WTC11 (cell line): ENCODE results near the gene CNTRL. TPM values are rescaled to one million over a fixed set of nuclear protein-coding genes. Genes with fewer than 3 reads are reported as not detected.

Experiments
- ATAC-seq: fragments of 200-7000 bp; cut with Tn5 transposase; 2 replicates; pipeline ENCODE4 v1.10.0; 2021; ENCODE audit warnings: mild to moderate bottlenecking, moderate library complexity
- CTCF ChIA-PET: fragments of 300-600 bp; sonication (Branson Sonifier 250); formaldehyde crosslinking; loops from one replicate; lab custom pipeline; 2021; ENCODE audit warnings: antibody characterized with exemption; lab: Charles Lee
- POLR2A ChIA-PET: fragments of 350-600 bp; sonication (Branson Sonifier 250); formaldehyde crosslinking; loops from one replicate; lab custom pipeline; 2021; ENCODE audit warnings: antibody characterized with exemption; lab: Charles Lee
- DNase-seq: peaks from one replicate; pipeline ENCODE4 v3.0.0; 2021; ENCODE audit warnings: low spot score
- H3K27ac Mint-ChIP-seq: 2 replicates; pipeline ENCODE4 v1.8.0; 2021; ENCODE audit warnings: mixed read lengths
- H3K27me3 Mint-ChIP-seq: 2 replicates; pipeline ENCODE4 v1.8.0; 2021; ENCODE audit warnings: low read depth, mild to moderate bottlenecking, moderate library complexity, mixed read lengths
- H3K36me3 Mint-ChIP-seq: 2 replicates; pipeline ENCODE4 v1.8.0; 2021; ENCODE audit warnings: mixed read lengths
- H3K4me1 Mint-ChIP-seq: 2 replicates; pipeline ENCODE4 v1.8.0; 2022; ENCODE audit warnings: mixed read lengths
- H3K4me3 Mint-ChIP-seq: 2 replicates; pipeline ENCODE4 v1.8.0; 2021; ENCODE audit warnings: mild to moderate bottlenecking, moderate library complexity, mixed read lengths
- H3K9me3 Mint-ChIP-seq: 2 replicates; pipeline ENCODE4 v1.8.0; 2021; ENCODE audit warnings: mixed read lengths
- ATF1 ChIP-seq: sonication (generic); formaldehyde crosslinking; IDR thresholded peaks from 2 replicates; pipeline ENCODE4 v1.8.1; 2023; ENCODE audit warnings: mild to moderate bottlenecking, moderate library complexity, missing genetic modification reagents
- CREM ChIP-seq: sonication (generic); formaldehyde crosslinking; IDR thresholded peaks from 2 replicates; pipeline ENCODE4 v1.8.1; 2022; ENCODE audit warnings: mild to moderate bottlenecking, missing genetic modification reagents, moderate library complexity
- EMX1 ChIP-seq: fragments of 250-450 bp; sonication (Bioruptor Pico); IDR thresholded peaks from 2 replicates; pipeline ENCODE4 v1.8.0; 2021; ENCODE audit warnings: mild to moderate bottlenecking
- ETV6 ChIP-seq: sonication (generic); formaldehyde crosslinking; IDR thresholded peaks from 2 replicates; pipeline ENCODE4 v1.8.1; 2022; ENCODE audit warnings: mild to moderate bottlenecking, missing genetic modification reagents
- GRHL2 ChIP-seq: fragments of 250-450 bp; sonication (Bioruptor Pico); IDR thresholded peaks from 2 replicates; pipeline ENCODE4 v1.8.0; 2022; ENCODE audit warnings: mild to moderate bottlenecking, moderate library complexity; ENCODE audit not compliant: insufficient replicate concordance, severe bottlenecking
- GTF2I ChIP-seq: fragments of 250-450 bp; sonication (Bioruptor Pico); conservative IDR thresholded peaks from 2 replicates; pipeline ENCODE4 v1.4.0; 2021; ENCODE audit warnings: mild to moderate bottlenecking
- JAZF1 ChIP-seq: fragments of 250-450 bp; sonication (Bioruptor Pico); IDR thresholded peaks from 2 replicates; pipeline ENCODE4 v1.9.0; 2021; ENCODE audit warnings: moderate library complexity, mild to moderate bottlenecking, inconsistent platforms
- MYBL2 ChIP-seq: sonication (generic); formaldehyde crosslinking; IDR thresholded peaks from 2 replicates; pipeline ENCODE4 v1.8.1; 2023; ENCODE audit warnings: mild to moderate bottlenecking, moderate library complexity, missing genetic modification reagents
- ZNF121 ChIP-seq: sonication (generic); formaldehyde crosslinking; IDR thresholded peaks from 2 replicates; pipeline ENCODE4 v1.8.0; 2023; ENCODE audit warnings: missing genetic modification reagents
- ZNF219 ChIP-seq: sonication (generic); formaldehyde crosslinking; IDR thresholded peaks from 2 replicates; pipeline ENCODE4 v1.8.0; 2023; ENCODE audit warnings: missing genetic modification reagents, mild to moderate bottlenecking, borderline replicate concordance
- ZNF263 ChIP-seq: sonication (generic); formaldehyde crosslinking; IDR thresholded peaks from 2 replicates; pipeline ENCODE4 v1.8.1; 2022; ENCODE audit warnings: low read depth, mild to moderate bottlenecking, moderate library complexity, missing genetic modification reagents
- ZNF317 ChIP-seq: sonication (generic); formaldehyde crosslinking; IDR thresholded peaks from 2 replicates; pipeline ENCODE4 v1.8.1; 2023; ENCODE audit warnings: low read depth, mild to moderate bottlenecking, moderate library complexity, missing genetic modification reagents, borderline replicate concordance
- ZNF416 ChIP-seq: fragments of 250-450 bp; sonication (Bioruptor Pico); IDR thresholded peaks from 2 replicates; pipeline ENCODE4 v1.9.0; 2021; ENCODE audit warnings: mild to moderate bottlenecking, inconsistent platforms
- total RNA-seq: library from RNA; stranded (reverse); gene quantifications from 3 replicates; pipeline ENCODE4 v1.2.3, GENCODE V29; 2021
- TF ChIP-seq, protein P1 (sequence below): sonication (generic); formaldehyde crosslinking; conservative IDR thresholded peaks from 2 replicates; pipeline ENCODE4 v1.8.1; 2023; ENCODE audit warnings: mild to moderate bottlenecking, low read depth, missing genetic modification reagents, moderate library complexity
- TF ChIP-seq, protein P2 (sequence below): sonication (generic); formaldehyde crosslinking; IDR thresholded peaks from 2 replicates; pipeline ENCODE4 v1.8.1; 2022; ENCODE audit warnings: mild to moderate bottlenecking, moderate library complexity, missing genetic modification reagents
- TF ChIP-seq, protein P3 (sequence below): sonication (generic); formaldehyde crosslinking; IDR thresholded peaks from 2 replicates; pipeline ENCODE4 v1.8.0; 2022; ENCODE audit warnings: missing genetic modification reagents
- TF ChIP-seq, protein P4 (sequence below): sonication (generic); formaldehyde crosslinking; IDR thresholded peaks from 2 replicates; pipeline ENCODE4 v1.8.1; 2023; ENCODE audit warnings: mild to moderate bottlenecking, missing genetic modification reagents
- TF ChIP-seq, protein P5 (sequence below): sonication (generic); formaldehyde crosslinking; IDR thresholded peaks from 2 replicates; pipeline ENCODE4 v1.8.1; 2023; ENCODE audit warnings: mild to moderate bottlenecking, moderate library complexity, missing genetic modification reagents
- TF ChIP-seq, protein P6 (sequence below): sonication (generic); formaldehyde crosslinking; IDR thresholded peaks from 2 replicates; pipeline ENCODE4 v1.8.1; 2023; ENCODE audit warnings: mild to moderate bottlenecking, missing genetic modification reagents

CNTRL gene
- total RNA-seq, 1 experiment from 2014 or later = 13.3 TPM

DNA sequence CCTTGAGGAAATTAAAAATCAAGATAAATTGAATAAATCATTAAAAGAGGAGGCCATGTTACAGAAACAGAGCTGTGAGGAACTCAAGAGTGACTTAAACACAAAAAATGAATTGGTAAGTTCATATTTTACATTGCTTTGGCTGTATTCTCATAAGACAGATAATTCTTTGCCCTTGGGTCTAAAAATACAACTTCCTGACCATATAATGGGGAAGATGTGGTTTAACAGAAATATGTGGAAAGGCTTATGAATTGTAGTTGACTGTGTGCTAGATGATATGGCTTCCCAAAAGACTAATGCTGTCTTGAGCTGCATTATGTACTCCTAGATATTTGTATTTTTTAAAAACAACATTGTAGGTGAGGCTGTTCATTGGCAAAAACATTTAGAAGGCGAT, 33.1 kb downstream of the CNTRL start (continued):
- TF ChIP-seq, protein P1, sequence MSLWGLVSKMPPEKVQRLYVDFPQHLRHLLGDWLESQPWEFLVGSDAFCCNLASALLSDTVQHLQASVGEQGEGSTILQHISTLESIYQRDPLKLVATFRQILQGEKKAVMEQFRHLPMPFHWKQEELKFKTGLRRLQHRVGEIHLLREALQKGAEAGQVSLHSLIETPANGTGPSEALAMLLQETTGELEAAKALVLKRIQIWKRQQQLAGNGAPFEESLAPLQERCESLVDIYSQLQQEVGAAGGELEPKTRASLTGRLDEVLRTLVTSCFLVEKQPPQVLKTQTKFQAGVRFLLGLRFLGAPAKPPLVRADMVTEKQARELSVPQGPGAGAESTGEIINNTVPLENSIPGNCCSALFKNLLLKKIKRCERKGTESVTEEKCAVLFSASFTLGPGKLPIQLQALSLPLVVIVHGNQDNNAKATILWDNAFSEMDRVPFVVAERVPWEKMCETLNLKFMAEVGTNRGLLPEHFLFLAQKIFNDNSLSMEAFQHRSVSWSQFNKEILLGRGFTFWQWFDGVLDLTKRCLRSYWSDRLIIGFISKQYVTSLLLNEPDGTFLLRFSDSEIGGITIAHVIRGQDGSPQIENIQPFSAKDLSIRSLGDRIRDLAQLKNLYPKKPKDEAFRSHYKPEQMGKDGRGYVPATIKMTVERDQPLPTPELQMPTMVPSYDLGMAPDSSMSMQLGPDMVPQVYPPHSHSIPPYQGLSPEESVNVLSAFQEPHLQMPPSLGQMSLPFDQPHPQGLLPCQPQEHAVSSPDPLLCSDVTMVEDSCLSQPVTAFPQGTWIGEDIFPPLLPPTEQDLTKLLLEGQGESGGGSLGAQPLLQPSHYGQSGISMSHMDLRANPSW = no peak
- TF ChIP-seq ZNF263 (CRISPR knock-in tag) = no peak
- no peak for TF ChIP-seq ZNF416 (CRISPR knock-in tag)

DNA sequence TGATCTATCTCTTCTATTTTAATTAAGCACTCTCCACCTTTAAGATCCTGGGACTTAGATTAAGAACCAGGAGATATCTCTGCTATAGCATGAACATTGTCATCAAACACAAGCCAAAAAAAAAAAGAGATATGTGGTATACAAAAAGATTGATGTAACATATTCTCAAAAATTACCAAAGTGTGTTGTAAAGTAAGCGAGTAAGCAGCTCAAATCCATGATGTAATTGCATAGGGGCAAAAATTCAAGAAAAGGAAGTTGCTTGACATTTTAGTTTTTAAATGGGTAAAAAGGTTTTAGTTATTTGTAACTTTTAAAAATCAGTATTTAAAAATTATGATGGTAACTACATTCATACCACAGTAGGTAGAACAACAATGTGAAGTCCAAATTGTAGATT, 40.7 kb downstream of the CNTRL start:
- Mint-ChIP-seq H3K4me3 (no peak overlapping the region), H3K4me1 (no peaks in the 10 kb centered on the region), H3K36me3 (no peaks in the 10 kb centered on the region), H3K9me3 (no peaks in the 10 kb centered on the region), H3K27me3 (no peaks in the 10 kb centered on the region), H3K27ac (no peak overlapping the region)
- TF ChIP-seq ZNF416 (CRISPR knock-in tag) (no peak), JAZF1 (no peak), GTF2I (CRISPR knock-in tag) (no peak), ZNF121 (CRISPR knock-in tag) (no peak)
- TF ChIP-seq, protein P2, sequence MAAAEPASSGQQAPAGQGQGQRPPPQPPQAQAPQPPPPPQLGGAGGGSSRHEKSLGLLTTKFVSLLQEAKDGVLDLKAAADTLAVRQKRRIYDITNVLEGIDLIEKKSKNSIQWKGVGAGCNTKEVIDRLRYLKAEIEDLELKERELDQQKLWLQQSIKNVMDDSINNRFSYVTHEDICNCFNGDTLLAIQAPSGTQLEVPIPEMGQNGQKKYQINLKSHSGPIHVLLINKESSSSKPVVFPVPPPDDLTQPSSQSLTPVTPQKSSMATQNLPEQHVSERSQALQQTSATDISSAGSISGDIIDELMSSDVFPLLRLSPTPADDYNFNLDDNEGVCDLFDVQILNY = no peak
- ATAC-seq (no peak), DNase-seq (no peak)
- CTCF ChIA-PET = interaction anchor here (0.5 to 1.9 kb wide), 2 partner anchors 8 to 902 kb away, joined by 3 to 6 read pairs; no protein-coding TSS in a partner anchor
- POLR2A ChIA-PET = no interaction called here

DNA sequence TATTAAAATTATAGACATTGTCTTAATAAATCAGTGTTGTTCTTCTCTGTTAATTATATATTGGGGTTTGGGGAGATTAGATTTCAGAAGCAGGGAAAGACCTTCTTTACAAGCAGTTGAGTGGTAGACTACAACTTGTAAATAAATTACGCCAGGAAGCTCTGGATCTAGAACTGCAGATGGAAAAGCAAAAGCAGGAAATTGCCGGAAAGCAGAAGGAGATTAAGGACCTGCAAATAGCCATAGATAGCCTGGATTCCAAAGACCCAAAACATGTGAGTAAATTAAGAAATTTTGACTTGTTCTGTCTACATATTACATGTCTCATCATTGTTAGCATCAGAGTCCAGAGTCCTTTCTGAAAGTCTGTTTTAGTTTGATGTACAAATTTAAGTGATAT, 43.5 kb downstream of the CNTRL start:
- ChIA-PET CTCF (no interaction called here), POLR2A (no interaction called here)
- H3K27ac Mint-ChIP-seq = no peak overlapping the region
- H3K4me1 Mint-ChIP-seq = peaks cover 15% of the 10 kb centered on the region
- TF ChIP-seq ZNF263 (CRISPR knock-in tag) (no peak), CREM (CRISPR knock-in tag) (no peak), ATF1 (CRISPR knock-in tag) (no peak), ZNF317 (CRISPR knock-in tag) (no peak), EMX1 (no peak), ETV6 (CRISPR knock-in tag) (no peak), GRHL2 (CRISPR knock-in tag) (no peak), ZNF219 (no peak), MYBL2 (no peak)
- TF ChIP-seq, protein P3, sequence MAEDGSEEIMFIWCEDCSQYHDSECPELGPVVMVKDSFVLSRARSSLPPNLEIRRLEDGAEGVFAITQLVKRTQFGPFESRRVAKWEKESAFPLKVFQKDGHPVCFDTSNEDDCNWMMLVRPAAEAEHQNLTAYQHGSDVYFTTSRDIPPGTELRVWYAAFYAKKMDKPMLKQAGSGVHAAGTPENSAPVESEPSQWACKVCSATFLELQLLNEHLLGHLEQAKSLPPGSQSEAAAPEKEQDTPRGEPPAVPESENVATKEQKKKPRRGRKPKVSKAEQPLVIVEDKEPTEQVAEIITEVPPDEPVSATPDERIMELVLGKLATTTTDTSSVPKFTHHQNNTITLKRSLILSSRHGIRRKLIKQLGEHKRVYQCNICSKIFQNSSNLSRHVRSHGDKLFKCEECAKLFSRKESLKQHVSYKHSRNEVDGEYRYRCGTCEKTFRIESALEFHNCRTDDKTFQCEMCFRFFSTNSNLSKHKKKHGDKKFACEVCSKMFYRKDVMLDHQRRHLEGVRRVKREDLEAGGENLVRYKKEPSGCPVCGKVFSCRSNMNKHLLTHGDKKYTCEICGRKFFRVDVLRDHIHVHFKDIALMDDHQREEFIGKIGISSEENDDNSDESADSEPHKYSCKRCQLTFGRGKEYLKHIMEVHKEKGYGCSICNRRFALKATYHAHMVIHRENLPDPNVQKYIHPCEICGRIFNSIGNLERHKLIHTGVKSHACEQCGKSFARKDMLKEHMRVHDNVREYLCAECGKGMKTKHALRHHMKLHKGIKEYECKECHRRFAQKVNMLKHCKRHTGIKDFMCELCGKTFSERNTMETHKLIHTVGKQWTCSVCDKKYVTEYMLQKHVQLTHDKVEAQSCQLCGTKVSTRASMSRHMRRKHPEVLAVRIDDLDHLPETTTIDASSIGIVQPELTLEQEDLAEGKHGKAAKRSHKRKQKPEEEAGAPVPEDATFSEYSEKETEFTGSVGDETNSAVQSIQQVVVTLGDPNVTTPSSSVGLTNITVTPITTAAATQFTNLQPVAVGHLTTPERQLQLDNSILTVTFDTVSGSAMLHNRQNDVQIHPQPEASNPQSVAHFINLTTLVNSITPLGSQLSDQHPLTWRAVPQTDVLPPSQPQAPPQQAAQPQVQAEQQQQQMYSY (CRISPR knock-in tag) = no peak
- TF ChIP-seq, protein P4, sequence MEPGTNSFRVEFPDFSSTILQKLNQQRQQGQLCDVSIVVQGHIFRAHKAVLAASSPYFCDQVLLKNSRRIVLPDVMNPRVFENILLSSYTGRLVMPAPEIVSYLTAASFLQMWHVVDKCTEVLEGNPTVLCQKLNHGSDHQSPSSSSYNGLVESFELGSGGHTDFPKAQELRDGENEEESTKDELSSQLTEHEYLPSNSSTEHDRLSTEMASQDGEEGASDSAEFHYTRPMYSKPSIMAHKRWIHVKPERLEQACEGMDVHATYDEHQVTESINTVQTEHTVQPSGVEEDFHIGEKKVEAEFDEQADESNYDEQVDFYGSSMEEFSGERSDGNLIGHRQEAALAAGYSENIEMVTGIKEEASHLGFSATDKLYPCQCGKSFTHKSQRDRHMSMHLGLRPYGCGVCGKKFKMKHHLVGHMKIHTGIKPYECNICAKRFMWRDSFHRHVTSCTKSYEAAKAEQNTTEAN (CRISPR knock-in tag) = no peak
- TF ChIP-seq, protein P5, sequence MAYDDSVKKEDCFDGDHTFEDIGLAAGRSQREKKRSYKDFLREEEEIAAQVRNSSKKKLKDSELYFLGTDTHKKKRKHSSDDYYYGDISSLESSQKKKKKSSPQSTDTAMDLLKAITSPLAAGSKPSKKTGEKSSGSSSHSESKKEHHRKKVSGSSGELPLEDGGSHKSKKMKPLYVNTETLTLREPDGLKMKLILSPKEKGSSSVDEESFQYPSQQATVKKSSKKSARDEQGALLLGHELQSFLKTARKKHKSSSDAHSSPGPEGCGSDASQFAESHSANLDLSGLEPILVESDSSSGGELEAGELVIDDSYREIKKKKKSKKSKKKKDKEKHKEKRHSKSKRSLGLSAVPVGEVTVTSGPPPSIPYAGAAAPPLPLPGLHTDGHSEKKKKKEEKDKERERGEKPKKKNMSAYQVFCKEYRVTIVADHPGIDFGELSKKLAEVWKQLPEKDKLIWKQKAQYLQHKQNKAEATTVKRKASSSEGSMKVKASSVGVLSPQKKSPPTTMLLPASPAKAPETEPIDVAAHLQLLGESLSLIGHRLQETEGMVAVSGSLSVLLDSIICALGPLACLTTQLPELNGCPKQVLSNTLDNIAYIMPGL (CRISPR knock-in tag) = no peak
- TF ChIP-seq, protein P6, sequence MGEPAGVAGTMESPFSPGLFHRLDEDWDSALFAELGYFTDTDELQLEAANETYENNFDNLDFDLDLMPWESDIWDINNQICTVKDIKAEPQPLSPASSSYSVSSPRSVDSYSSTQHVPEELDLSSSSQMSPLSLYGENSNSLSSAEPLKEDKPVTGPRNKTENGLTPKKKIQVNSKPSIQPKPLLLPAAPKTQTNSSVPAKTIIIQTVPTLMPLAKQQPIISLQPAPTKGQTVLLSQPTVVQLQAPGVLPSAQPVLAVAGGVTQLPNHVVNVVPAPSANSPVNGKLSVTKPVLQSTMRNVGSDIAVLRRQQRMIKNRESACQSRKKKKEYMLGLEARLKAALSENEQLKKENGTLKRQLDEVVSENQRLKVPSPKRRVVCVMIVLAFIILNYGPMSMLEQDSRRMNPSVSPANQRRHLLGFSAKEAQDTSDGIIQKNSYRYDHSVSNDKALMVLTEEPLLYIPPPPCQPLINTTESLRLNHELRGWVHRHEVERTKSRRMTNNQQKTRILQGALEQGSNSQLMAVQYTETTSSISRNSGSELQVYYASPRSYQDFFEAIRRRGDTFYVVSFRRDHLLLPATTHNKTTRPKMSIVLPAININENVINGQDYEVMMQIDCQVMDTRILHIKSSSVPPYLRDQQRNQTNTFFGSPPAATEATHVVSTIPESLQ (CRISPR knock-in tag) = no peak
- DNase-seq (no peak), ATAC-seq (no peak)
- no peaks in the 10 kb centered on the region for H3K27me3 Mint-ChIP-seq
- H3K36me3 Mint-ChIP-seq = no peaks in the 10 kb centered on the region
- H3K9me3 Mint-ChIP-seq = no peaks in the 10 kb centered on the region
- H3K4me3 Mint-ChIP-seq = no peak overlapping the region
